K562 (cell line): ENCODE measurements around the gene YIF1A. TPM values are rescaled to one million over a fixed set of nuclear protein-coding genes. Genes with fewer than 3 reads are reported as not detected.
A peak's percentile ranks its signal among the peaks of the same experiment; 100 is the strongest.

Source experiments
- ARID1B ChIP-seq: fragments of 450-650 bp; IDR thresholded peaks from 2 replicates; pipeline ENCODE4 v1.6.1; 2016; ENCODE audit warnings: antibody characterized with exemption, mild to moderate bottlenecking, inconsistent platforms
- ATF6 ChIP-seq: sonication (generic); formaldehyde crosslinking; IDR thresholded peaks from 2 replicates; pipeline ENCODE4 v1.4.0; 2020; ENCODE audit warnings: mild to moderate bottlenecking, missing genetic modification reagents
- CHD2 ChIP-seq: IDR thresholded peaks from 2 replicates; pipeline ENCODE4 v1.6.1; 2011; ENCODE audit warnings: low read depth, low read length
- E2F3 ChIP-seq: fragments of 250-450 bp; sonication (Bioruptor Pico); IDR thresholded peaks from 2 replicates; pipeline ENCODE4 v1.4.0; 2020; ENCODE audit warnings: mild to moderate bottlenecking
- E2F4 ChIP-seq: sonication (generic); formaldehyde crosslinking; IDR thresholded peaks from 2 replicates; pipeline ENCODE4 v1.8.0; 2022; ENCODE audit warnings: mild to moderate bottlenecking, low read depth, missing genetic modification reagents
- ESRRB ChIP-seq: fragments of 250-450 bp; sonication (Bioruptor Pico); IDR thresholded peaks from 2 replicates; pipeline ENCODE4 v1.5.0; 2020; ENCODE audit warnings: mild to moderate bottlenecking, moderate library complexity, borderline replicate concordance
- HDAC3 ChIP-seq: fragments of 450-650 bp; IDR thresholded peaks from 2 replicates; pipeline ENCODE4 v1.6.1; 2018; ENCODE audit warnings: borderline replicate concordance, mild to moderate bottlenecking, moderate library complexity; ENCODE audit not compliant: partially characterized antibody
- HMBOX1 ChIP-seq: sonication (generic); IDR thresholded peaks from 2 replicates; pipeline ENCODE4 v1.6.1; 2016
- MLLT1 ChIP-seq, 2 experiments: fragments of 450-650 bp; IDR thresholded peaks; 2 replicates each; pipeline ENCODE4 v1.6.1; 2016
- MTA1 ChIP-seq: fragments of 450-650 bp; IDR thresholded peaks from 2 replicates; pipeline ENCODE4 v1.6.1; 2017; ENCODE audit warnings: borderline replicate concordance
- NCOR1 ChIP-seq: fragments of 450-650 bp; IDR thresholded peaks from 2 replicates; pipeline ENCODE4 v1.6.1; 2016; ENCODE audit warnings: mild to moderate bottlenecking, moderate library complexity
- NR3C1 ChIP-seq: sonication (generic); formaldehyde crosslinking; IDR thresholded peaks from 2 replicates; pipeline ENCODE4 v1.8.1; 2022; ENCODE audit warnings: missing genetic modification reagents
- PRMT5 ChIP-seq: sonication (generic); formaldehyde crosslinking; IDR thresholded peaks from 2 replicates; pipeline ENCODE4 v1.5.0; 2020; ENCODE audit warnings: missing genetic modification reagents
- PTBP1 ChIP-seq: fragments of 200-400 bp; formaldehyde crosslinking; IDR thresholded peaks from 2 replicates; pipeline ENCODE4 v1.6.1; 2017; ENCODE audit warnings: low read depth, low read length
- RBFOX2 ChIP-seq: fragments of 200-400 bp; formaldehyde crosslinking; IDR thresholded peaks from 2 replicates; pipeline ENCODE4 v1.6.1; 2017; ENCODE audit warnings: low read depth, mild to moderate bottlenecking, low read length, moderate library complexity
- TAF15 ChIP-seq: fragments of 200-400 bp; formaldehyde crosslinking; IDR thresholded peaks from 2 replicates; pipeline ENCODE4 v1.6.1; 2017; ENCODE audit warnings: mild to moderate bottlenecking, low read depth, low read length, moderate library complexity
- TEAD1 ChIP-seq, 2 experiments: fragments of 450-650 bp in 1 of 2; sonication (generic) in 1 of 2; formaldehyde crosslinking; IDR thresholded peaks; 2 replicates each; pipeline versions ENCODE4 v1.4.0 to v1.8.0; 2020 to 2022; ENCODE audit warnings: mild to moderate bottlenecking in 2 of 2, missing genetic modification reagents in 1 of 2
- TRIM28 ChIP-seq: fragments of 450-650 bp; IDR thresholded peaks from 2 replicates; pipeline ENCODE4 v1.6.1; 2017
- ZC3H8 ChIP-seq: fragments of 450-650 bp; IDR thresholded peaks from 2 replicates; pipeline ENCODE4 v1.6.1; 2017
- ZFP91 ChIP-seq: sonication (generic); formaldehyde crosslinking; IDR thresholded peaks from 2 replicates; pipeline ENCODE4 v1.8.0; 2022; ENCODE audit warnings: mild to moderate bottlenecking, missing genetic modification reagents
- ZNF311 ChIP-seq: fragments of 250-450 bp; sonication (Bioruptor Pico); IDR thresholded peaks from 2 replicates; pipeline ENCODE4 v1.4.0; 2020; ENCODE audit warnings: mild to moderate bottlenecking, moderate library complexity
- ZNF384 ChIP-seq: IDR thresholded peaks from 2 replicates; pipeline ENCODE4 v1.6.1; 2012; ENCODE audit warnings: low read depth, low read length, improper control_type of control experiment
- polyA plus RNA-seq, 8 experiments: library from polyadenylated mRNA; depleted of rRNA in 4 of 8; stranded (reverse) in 5 of 8; unstranded in 3 of 8; fragments of >200 nt; fragmentation: Nextera tagmentation in 2 of 8; fragmentation: Illumina TruSeq in 1 of 8; extraction: Ambion mirVana in 2 of 8; extraction: Trizol in 1 of 8; gene quantifications; 2 replicates each; pipeline versions ENCODE4 v1.2.1 to v1.2.3, GENCODE V29; 2011 to 2014; ENCODE audit warnings: inconsistent platforms in 1 of 8, missing spikeins in 1 of 8
- total RNA-seq, 7 experiments: library from RNA; depleted of rRNA in 6 of 7; stranded (reverse); fragments of >200 nt in 6 of 7; fragmentation: Illumina TruSeq in 2 of 7; extraction: Trizol in 2 of 7; gene quantifications; 2 replicates each; pipeline versions ENCODE4 v1.2.1 to v1.2.3, GENCODE V29; 2011 to 2021; ENCODE audit warnings: low replicate concordance in 1 of 7

Gene YIF1A
- total and polyA plus RNA-seq, 9 of the 15 experiments (the other 6 are each of a cell fraction or from before 2014, with no cell fraction given) = 8.6 to 121 (median 77.2) TPM

GRCh38 chr11:66268952-66269905, 19.7 kb downstream of the YIF1A start (continued):
- TF ChIP-seq ZC3H8 (no peak), E2F3 (CRISPR knock-in tag) (no peak), HMBOX1 (peak; percentile 63; the same call in 1 of the 2 replicates), RBFOX2 (peak; percentile 49), E2F4 (CRISPR knock-in tag) (no peak), TRIM28 (no peak), NR3C1 (no peak), TAF15 (no peak), ESRRB (CRISPR knock-in tag) (no peak), PRMT5 (no peak), CHD2 (no peak), ZNF311 (CRISPR knock-in tag) (no peak), MTA1 (no peak), NCOR1 (no peak), ATF6 (CRISPR knock-in tag) (0 out of 2 replicates have a peak, but pooled peaks have one; percentile 5), MLLT1 (IDR thresholded peaks at IDR 0.05) (0 out of 4 replicates have a peak, but pooled peaks of 1 of the 2 experiments have one; percentile 12), ZFP91 (no peak), ARID1B (peak; percentile 15; the same call in 1 of the 2 replicates), TEAD1 (CRISPR knock-in tag; IDR thresholded peaks at IDR 0.05) (peak in 1 of 2 experiments; percentile 68; a peak in 2 of 4 replicates), ZNF384 (no peak), HDAC3 (no peak), PTBP1 (no peak)
